ENCODE data around the gene ATG7.

DNA sequence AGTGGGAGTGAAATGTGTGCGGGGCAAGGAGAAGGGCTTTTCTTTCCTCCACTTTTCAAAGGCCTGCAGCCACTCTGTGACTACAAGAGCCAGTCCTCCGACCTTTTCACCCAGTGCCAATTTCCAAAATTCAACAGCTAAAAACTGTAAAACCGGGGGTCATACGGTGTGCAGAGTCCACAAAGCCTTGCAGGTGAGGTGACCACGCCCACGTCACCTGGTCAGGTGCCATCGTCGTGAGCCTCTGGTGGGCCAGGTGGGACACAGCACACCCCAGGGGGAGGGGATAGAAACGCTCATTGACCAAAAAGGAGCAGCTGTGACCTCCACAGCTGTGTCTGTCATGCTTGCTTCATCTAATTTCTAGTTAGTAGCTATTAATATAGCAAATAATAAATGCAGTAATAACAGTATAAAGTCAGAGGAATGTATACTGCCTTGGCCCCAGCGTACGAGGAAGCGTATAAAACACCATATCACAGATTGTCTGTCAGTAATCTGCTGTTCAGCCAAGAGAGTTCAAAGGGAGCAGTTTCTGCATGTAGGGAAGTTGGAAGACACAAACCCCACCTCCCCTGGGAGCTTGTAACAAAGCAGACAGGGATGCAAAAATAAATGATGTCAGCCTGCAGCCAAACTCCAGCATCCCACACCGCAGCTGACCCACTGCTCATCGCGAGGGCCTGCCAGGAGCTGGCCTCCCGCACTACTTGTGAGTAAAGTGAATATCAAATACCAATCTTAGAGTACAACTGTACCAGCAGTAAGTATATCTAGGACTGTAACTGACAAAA lies 284.9 kb downstream of the ATG7 start:
- TF ChIP-seq, protein P1, sequence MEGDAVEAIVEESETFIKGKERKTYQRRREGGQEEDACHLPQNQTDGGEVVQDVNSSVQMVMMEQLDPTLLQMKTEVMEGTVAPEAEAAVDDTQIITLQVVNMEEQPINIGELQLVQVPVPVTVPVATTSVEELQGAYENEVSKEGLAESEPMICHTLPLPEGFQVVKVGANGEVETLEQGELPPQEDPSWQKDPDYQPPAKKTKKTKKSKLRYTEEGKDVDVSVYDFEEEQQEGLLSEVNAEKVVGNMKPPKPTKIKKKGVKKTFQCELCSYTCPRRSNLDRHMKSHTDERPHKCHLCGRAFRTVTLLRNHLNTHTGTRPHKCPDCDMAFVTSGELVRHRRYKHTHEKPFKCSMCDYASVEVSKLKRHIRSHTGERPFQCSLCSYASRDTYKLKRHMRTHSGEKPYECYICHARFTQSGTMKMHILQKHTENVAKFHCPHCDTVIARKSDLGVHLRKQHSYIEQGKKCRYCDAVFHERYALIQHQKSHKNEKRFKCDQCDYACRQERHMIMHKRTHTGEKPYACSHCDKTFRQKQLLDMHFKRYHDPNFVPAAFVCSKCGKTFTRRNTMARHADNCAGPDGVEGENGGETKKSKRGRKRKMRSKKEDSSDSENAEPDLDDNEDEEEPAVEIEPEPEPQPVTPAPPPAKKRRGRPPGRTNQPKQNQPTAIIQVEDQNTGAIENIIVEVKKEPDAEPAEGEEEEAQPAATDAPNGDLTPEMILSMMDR (IDR thresholded peaks at IDR 0.05), result no peak
- TF ChIP-seq POLR2AphosphoS5 (IDR thresholded peaks at IDR 0.05) (no peak), EP300 (IDR thresholded peaks at IDR 0.05) (no peak)
